Naive B cell (primary cell): ENCODE results near the gene VIM. TPM values are rescaled to one million over a fixed set of nuclear protein-coding genes. Genes with fewer than 3 reads are reported as not detected.

ENCODE experiments used
- ATAC-seq, 2 donors: fragments of 150-1000 bp; cut with Tn5 transposase; 2 replicates each; pipeline ENCODE4 v1.10.0; 2021; ENCODE audit warnings: low read depth in 2 of 2, mild to moderate bottlenecking in 2 of 2, moderate library complexity in 2 of 2
- DNase-seq: peaks from one replicate; pipeline ENCODE4 v3.0.0; 2022
- H3K27ac Mint-ChIP-seq, 6 donors: one replicate each; pipeline ENCODE4 v1.8.0; 2020 to 2022; ENCODE audit warnings: mild to moderate bottlenecking in 6 of 6, mixed read lengths in 6 of 6, moderate library complexity in 5 of 6, inconsistent platforms in 2 of 6
- H3K27me3 Mint-ChIP-seq, 3 donors: one replicate each; pipeline ENCODE4 v1.8.0; 2021 to 2022; ENCODE audit warnings: mixed read lengths in 3 of 3, mild to moderate bottlenecking in 1 of 3
- H3K36me3 Mint-ChIP-seq, 2 donors: one replicate each; pipeline ENCODE4 v1.8.0; 2020 to 2022; ENCODE audit warnings: mixed read lengths in 2 of 2, inconsistent platforms in 1 of 2, mild to moderate bottlenecking in 1 of 2
- H3K4me1 Mint-ChIP-seq, 3 donors: one replicate each; pipeline ENCODE4 v1.8.0; 2020 to 2022; ENCODE audit warnings: mixed read lengths in 3 of 3, inconsistent platforms in 1 of 3, mild to moderate bottlenecking in 1 of 3, moderate library complexity in 1 of 3
- H3K4me3 Mint-ChIP-seq, 8 donors: one replicate each; pipeline ENCODE4 v1.8.0; 2020 to 2022; ENCODE audit warnings: mild to moderate bottlenecking in 8 of 8, mixed read lengths in 8 of 8, moderate library complexity in 8 of 8, inconsistent platforms in 2 of 8
- H3K9me3 Mint-ChIP-seq, 7 donors: one replicate each; pipeline ENCODE4 v1.8.0; 2020 to 2022; ENCODE audit warnings: mixed read lengths in 7 of 7, mild to moderate bottlenecking in 5 of 7, inconsistent platforms in 2 of 7, moderate library complexity in 1 of 7
- polyA plus RNA-seq, 6 donors: library from polyadenylated mRNA; unstranded; fragments of 300-500 nt; fragmentation: Illumina TruSeq; gene quantifications; one replicate each; pipeline ENCODE4 v1.2.3, GENCODE V29; 2021; ENCODE audit warnings: low read depth in 6 of 6

The VIM gene
- polyA plus RNA-seq, 6 donors from 2014 or later: 41.1 to 171 (median 131) TPM

DNA sequence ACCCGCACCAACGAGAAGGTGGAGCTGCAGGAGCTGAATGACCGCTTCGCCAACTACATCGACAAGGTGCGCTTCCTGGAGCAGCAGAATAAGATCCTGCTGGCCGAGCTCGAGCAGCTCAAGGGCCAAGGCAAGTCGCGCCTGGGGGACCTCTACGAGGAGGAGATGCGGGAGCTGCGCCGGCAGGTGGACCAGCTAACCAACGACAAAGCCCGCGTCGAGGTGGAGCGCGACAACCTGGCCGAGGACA is 1.6 kb downstream of the VIM start:
- ATAC-seq (no peak), DNase-seq (no peak)
- Mint-ChIP-seq H3K27me3 (no peaks in the 10 kb centered on the region), H3K27ac (peak overlapping the region; percentile 88 to 99 (median 96)), H3K4me1 (peaks cover 32 to 46% (median 37%) of the 10 kb centered on the region in 3 donors), H3K36me3 (peaks cover 0 to 8% of the 10 kb centered on the region in 2 donors), H3K4me3 (peak overlapping the region; percentile 76 to 99 (median 96)), H3K9me3 (no peaks in the 10 kb centered on the region)

DNA sequence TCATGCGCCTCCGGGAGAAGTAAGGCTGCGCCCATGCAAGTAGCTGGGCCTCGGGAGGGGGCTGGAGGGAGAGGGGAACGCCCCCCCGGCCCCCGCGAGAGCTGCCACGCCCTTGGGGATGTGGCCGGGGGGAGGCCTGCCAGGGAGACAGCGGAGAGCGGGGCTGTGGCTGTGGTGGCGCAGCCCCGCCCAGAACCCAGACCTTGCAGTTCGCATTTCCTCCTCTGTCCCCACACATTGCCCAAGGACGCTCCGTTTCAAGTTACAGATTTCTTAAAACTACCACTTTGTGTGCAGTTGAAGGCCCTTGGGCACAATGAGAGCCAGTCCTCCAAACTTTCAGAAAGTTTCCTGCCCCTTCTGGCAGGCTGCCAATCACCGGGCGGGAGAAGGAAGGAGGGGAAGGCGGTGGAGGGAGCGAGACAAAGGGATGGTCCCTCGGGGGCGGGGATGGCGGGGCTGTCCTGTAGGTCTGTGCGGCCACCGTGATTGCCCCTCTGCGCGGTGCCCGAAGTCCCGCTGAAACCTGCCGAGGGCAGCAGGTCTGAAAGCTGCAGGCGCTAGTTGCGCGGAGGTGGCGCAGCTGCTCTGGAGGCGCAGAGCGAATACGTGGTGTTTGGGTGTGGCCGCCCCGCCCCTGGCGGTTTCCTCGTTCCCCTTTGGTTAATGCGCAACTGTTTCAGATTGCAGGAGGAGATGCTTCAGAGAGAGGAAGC is 2.1 kb downstream of the VIM start:
- peaks cover 29 to 42% (median 37%) of the 10 kb centered on the region in 3 donors for H3K4me1 Mint-ChIP-seq
- peak; percentile 63 to 65 for ATAC-seq
- peak overlapping the region; percentile 76 to 99 (median 96) for H3K4me3 Mint-ChIP-seq
- peak; percentile 95 for DNase-seq
- H3K27me3 Mint-ChIP-seq: no peaks in the 10 kb centered on the region
- no peaks in the 10 kb centered on the region for H3K9me3 Mint-ChIP-seq
- peaks cover 0 to 8% of the 10 kb centered on the region in 2 donors for H3K36me3 Mint-ChIP-seq
- peak overlapping the region; percentile 92 to 99 (median 98) for H3K27ac Mint-ChIP-seq

DNA sequence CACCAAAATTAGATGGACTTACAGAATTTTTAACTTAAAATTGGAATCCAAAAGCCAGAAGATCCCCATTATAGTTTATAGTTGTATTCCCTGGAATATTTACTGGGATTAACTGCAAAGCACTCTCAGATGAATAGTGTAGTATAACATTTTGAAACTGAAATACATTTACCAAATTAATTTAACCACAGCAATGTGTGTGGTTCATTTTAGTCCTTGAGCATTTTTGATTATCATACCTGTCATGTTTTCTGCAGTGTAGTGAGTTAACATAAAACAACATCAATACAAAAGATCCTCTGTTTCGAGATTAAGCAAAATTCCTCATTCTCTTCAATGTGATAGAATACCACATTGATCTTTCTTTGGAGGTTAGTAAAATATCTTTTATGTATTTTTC is 3.7 kb downstream of the VIM start:
- no peaks in the 10 kb centered on the region for H3K9me3 Mint-ChIP-seq
- H3K27me3 Mint-ChIP-seq: no peaks in the 10 kb centered on the region
- H3K36me3 Mint-ChIP-seq: peaks cover 7 to 18% of the 10 kb centered on the region in 2 donors
- H3K4me3 Mint-ChIP-seq: peak overlapping the region in 1 of 8 donors; percentile 83
- DNase-seq (no peak), ATAC-seq (no peak)
- H3K4me1 Mint-ChIP-seq: peaks cover 22 to 32% (median 30%) of the 10 kb centered on the region in 3 donors
- no peak overlapping the region for H3K27ac Mint-ChIP-seq

- ATAC-seq (no peak), DNase-seq (no peak)
- H3K9me3 Mint-ChIP-seq: no peaks in the 10 kb centered on the region
- peaks cover 7 to 18% of the 10 kb centered on the region in 2 donors for H3K36me3 Mint-ChIP-seq
- no peak overlapping the region for H3K27ac Mint-ChIP-seq
- peak overlapping the region in 1 of 8 donors; percentile 83 for H3K4me3 Mint-ChIP-seq
- peaks cover 15 to 25% (median 23%) of the 10 kb centered on the region in 3 donors for H3K4me1 Mint-ChIP-seq
- no peaks in the 10 kb centered on the region for H3K27me3 Mint-ChIP-seq
Observed at GRCh38 chr10:17232276-17232960, 4.4 kb downstream of the VIM start.

GRCh38 chr10:17233286-17233991 is 5.4 kb downstream of the VIM start:
- Mint-ChIP-seq H3K36me3 (peaks cover 7 to 18% of the 10 kb centered on the region in 2 donors), H3K27ac (no peak overlapping the region), H3K4me3 (peak overlapping the region in 1 of 8 donors; percentile 41), H3K27me3 (no peaks in the 10 kb centered on the region), H3K4me1 (peaks cover 10 to 18% (median 17%) of the 10 kb centered on the region in 3 donors), H3K9me3 (no peaks in the 10 kb centered on the region)
- ATAC-seq (no peak), DNase-seq (no peak)

DNA sequence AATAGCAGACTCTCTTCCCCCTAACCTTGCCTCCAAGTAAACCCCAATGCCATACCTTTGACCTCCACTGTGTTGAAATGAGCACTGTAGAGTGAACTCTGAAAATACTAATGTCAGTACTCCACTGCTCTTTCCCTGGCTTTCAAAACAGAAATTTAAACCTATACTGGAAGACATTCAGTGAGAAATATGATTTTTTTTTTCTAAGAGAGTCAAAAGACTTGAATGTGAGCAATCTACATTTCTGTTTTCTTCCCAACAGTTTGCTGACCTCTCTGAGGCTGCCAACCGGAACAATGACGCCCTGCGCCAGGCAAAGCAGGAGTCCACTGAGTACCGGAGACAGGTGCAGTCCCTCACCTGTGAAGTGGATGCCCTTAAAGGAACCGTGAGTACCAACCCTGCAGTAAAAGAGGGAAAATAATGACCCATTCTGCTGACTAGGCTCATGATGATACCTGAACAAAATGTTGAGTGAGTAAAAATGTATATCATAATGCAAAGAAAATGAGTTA is 6.4 kb downstream of the VIM start:
- Mint-ChIP-seq H3K4me1 (peaks cover 10 to 18% (median 15%) of the 10 kb centered on the region in 3 donors), H3K27ac (peak overlapping the region in 2 of 6 donors; percentile 60 to 63), H3K9me3 (no peaks in the 10 kb centered on the region), H3K27me3 (no peaks in the 10 kb centered on the region), H3K4me3 (peak overlapping the region in 1 of 8 donors; percentile 38), H3K36me3 (peaks cover 7 to 18% of the 10 kb centered on the region in 2 donors)
- ATAC-seq: no peak
- no peak for DNase-seq

DNA sequence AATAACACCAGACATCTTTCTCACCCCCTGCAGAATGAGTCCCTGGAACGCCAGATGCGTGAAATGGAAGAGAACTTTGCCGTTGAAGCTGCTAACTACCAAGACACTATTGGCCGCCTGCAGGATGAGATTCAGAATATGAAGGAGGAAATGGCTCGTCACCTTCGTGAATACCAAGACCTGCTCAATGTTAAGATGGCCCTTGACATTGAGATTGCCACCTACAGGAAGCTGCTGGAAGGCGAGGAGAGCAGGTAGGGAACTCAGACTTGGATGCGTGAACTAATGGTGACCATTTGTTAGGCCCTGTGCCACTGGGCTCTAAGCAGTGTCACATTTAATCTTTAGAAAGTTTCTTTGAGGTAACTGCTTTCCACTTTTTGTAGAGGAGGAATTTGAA is 7.1 kb downstream of the VIM start:
- ATAC-seq: no peak
- peaks cover 7 to 18% of the 10 kb centered on the region in 2 donors for H3K36me3 Mint-ChIP-seq
- DNase-seq: no peak

GRCh38 chr10:17236468-17237148 is 8.6 kb downstream of the VIM start:
- DNase-seq (no peak), ATAC-seq (no peak)
- Mint-ChIP-seq H3K27ac (no peak overlapping the region), H3K36me3 (peaks cover 7 to 18% of the 10 kb centered on the region in 2 donors), H3K4me3 (no peak overlapping the region), H3K9me3 (no peaks in the 10 kb centered on the region), H3K27me3 (no peaks in the 10 kb centered on the region), H3K4me1 (peaks cover 0 to 6% (median 3%) of the 10 kb centered on the region in 3 donors)

More for the DNA sequence above, 7.1 kb downstream of the VIM start:
- Mint-ChIP-seq H3K27me3 (no peaks in the 10 kb centered on the region), H3K4me3 (no peak overlapping the region), H3K9me3 (no peaks in the 10 kb centered on the region), H3K27ac (peak overlapping the region in 1 of 6 donors; percentile 64), H3K4me1 (peaks cover 9 to 17% (median 10%) of the 10 kb centered on the region in 3 donors)

DNA sequence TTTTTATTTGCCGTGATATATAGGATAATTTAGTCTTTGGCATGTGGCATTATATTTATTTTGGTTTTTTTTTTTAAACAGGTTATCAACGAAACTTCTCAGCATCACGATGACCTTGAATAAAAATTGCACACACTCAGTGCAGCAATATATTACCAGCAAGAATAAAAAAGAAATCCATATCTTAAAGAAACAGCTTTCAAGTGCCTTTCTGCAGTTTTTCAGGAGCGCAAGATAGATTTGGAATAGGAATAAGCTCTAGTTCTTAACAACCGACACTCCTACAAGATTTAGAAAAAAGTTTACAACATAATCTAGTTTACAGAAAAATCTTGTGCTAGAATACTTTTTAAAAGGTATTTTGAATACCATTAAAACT is 9.1 kb downstream of the VIM start:
- no peak overlapping the region for H3K27ac Mint-ChIP-seq
- peaks cover 7 to 18% of the 10 kb centered on the region in 2 donors for H3K36me3 Mint-ChIP-seq
- DNase-seq (no peak), ATAC-seq (no peak)
- H3K4me3 Mint-ChIP-seq: no peak overlapping the region
- H3K27me3 Mint-ChIP-seq: no peaks in the 10 kb centered on the region
- H3K9me3 Mint-ChIP-seq: no peaks in the 10 kb centered on the region
- peaks cover 0 to 6% (median 2%) of the 10 kb centered on the region in 3 donors for H3K4me1 Mint-ChIP-seq

GRCh38 chr10:17237915-17238444 is 9.9 kb downstream of the VIM start:
- Mint-ChIP-seq H3K27me3 (no peaks in the 10 kb centered on the region), H3K4me3 (peak overlapping the region in 1 of 8 donors; percentile 65), H3K36me3 (peaks cover 7 to 18% of the 10 kb centered on the region in 2 donors), H3K27ac (no peak overlapping the region), H3K9me3 (no peaks in the 10 kb centered on the region), H3K4me1 (peaks cover 0 to 6% (median 2%) of the 10 kb centered on the region in 3 donors)
- no peak for DNase-seq
- ATAC-seq: no peak

- Mint-ChIP-seq H3K36me3 (peaks cover 7 to 18% of the 10 kb centered on the region in 2 donors), H3K9me3 (no peaks in the 10 kb centered on the region), H3K27me3 (no peaks in the 10 kb centered on the region), H3K4me1 (peaks cover 0 to 6% (median under 1%) of the 10 kb centered on the region in 3 donors), H3K4me3 (no peak overlapping the region), H3K27ac (peak overlapping the region in 1 of 6 donors; percentile 37)
- ATAC-seq: no peak
- DNase-seq: no peak
Observed at GRCh38 chr10:17238445-17239291, 10.6 kb downstream of the VIM start.
